K562 (cell line): Measurements from ENCODE around the gene CD96. TPM values are rescaled to one million over a fixed set of nuclear protein-coding genes. Genes with fewer than 3 reads are reported as not detected.

ENCODE experiments used
- ATAC-seq: fragments of 200-7000 bp; cut with Tn5 transposase; 3 replicates; pipeline ENCODE4 v1.9.1; 2020; ENCODE audit warnings: moderate library complexity
- BruUV-seq: library from RNA; stranded (reverse); fragments of 400-500 nt; replicated peaks from 2 replicates; lab custom pipeline; 2021; lab: Mats Ljungman, UMichigan
- CTCF ChIA-PET: fragments of 300-600 bp; formaldehyde crosslinking; extraction: SDS; loops from one replicate; lab custom pipeline; 2021; ENCODE audit warnings: low intra/inter-chr PET ratio; lab: Yijun Ruan, JAX
- POLR2A ChIA-PET: fragments of 300-600, 350-650 bp; sonication (Branson Sonifier 250); formaldehyde crosslinking; extraction: SDS; loops from one replicate; lab custom pipeline; 2021; ENCODE audit warnings: antibody characterized with exemption, inconsistent platforms; lab: Yijun Ruan, JAX
- DNase-seq, 4 experiments: peaks; one replicate each; pipeline versions ENCODE4 v3.0.0 to v3.0.0-alpha.2; 2011 to 2018; ENCODE audit warnings: low spot score in 3 of 4, mixed read lengths in 3 of 4; ENCODE audit errors: extremely low read depth in 1 of 4
- FAIRE-seq: peaks from 2 replicates; lab custom pipeline; 2011; peaks lifted over from hg19 to GRCh38; lab: Jason Lieb, UNC
- H2AFZ ChIP-seq: 2 replicates; pipeline ENCODE4 v1.6.0; 2011; ENCODE audit warnings: low read depth, low read length, control low read depth, inconsistent platforms
- H3K27ac ChIP-seq: fragments of 200-600 bp; 3 replicates; pipeline ENCODE4 v1.8.0; 2011; ENCODE audit warnings: low read depth, mild to moderate bottlenecking, control low read depth, inconsistent platforms, low read length, moderate library complexity, mixed read lengths; ENCODE audit errors: extremely low read depth
- H3K27me3 ChIP-seq, 2 experiments: fragments of 300-600 bp in 1 of 2; 2 replicates in 1 of 2; 3 replicates in 1 of 2; pipeline versions ENCODE4 v1.6.0 to v1.8.0; 2011; ENCODE audit warnings: inconsistent platforms in 2 of 2, low read length in 2 of 2, mild to moderate bottlenecking in 1 of 2, mixed read lengths in 1 of 2, moderate library complexity in 1 of 2; ENCODE audit not compliant: control insufficient read depth in 2 of 2, insufficient read depth in 2 of 2
- H3K36me3 ChIP-seq: fragments of 300-600 bp; 3 replicates; pipeline ENCODE4 v1.8.0; 2011; ENCODE audit warnings: mild to moderate bottlenecking, low read length, inconsistent platforms; ENCODE audit not compliant: control insufficient read depth, insufficient read depth
- H3K4me1 ChIP-seq, 2 experiments: fragments of 200-600 bp in 1 of 2; replicated peaks in 1 of 2; 2 replicates in 1 of 2; 3 replicates in 1 of 2; pipeline versions ENCODE4 v1.5.1 to v1.8.0; 2011; ENCODE audit warnings: inconsistent platforms in 2 of 2, low read length in 2 of 2, mild to moderate bottlenecking in 1 of 2, mixed read lengths in 1 of 2, moderate library complexity in 1 of 2; ENCODE audit not compliant: control insufficient read depth in 2 of 2, insufficient read depth in 2 of 2
- H3K4me2 ChIP-seq: 2 replicates; pipeline ENCODE4 v1.6.1; 2011; ENCODE audit warnings: low read length, control low read depth, inconsistent platforms, mixed read lengths; ENCODE audit not compliant: insufficient read depth
- H3K4me3 ChIP-seq: fragments of 200-600 bp; sonication (generic), shearing (Covaris generic); 2 replicates; pipeline ENCODE4 v1.5.1; 2016; ENCODE audit warnings: control low read depth, inconsistent platforms
- H3K79me2 ChIP-seq: fragments of 200-600 bp; 3 replicates; pipeline ENCODE4 v1.8.0; 2011; ENCODE audit warnings: low read length, inconsistent platforms; ENCODE audit not compliant: control insufficient read depth, insufficient read depth
- H3K9ac ChIP-seq, 2 experiments: 2 replicates each; pipeline versions ENCODE4 v1.6.0 to v1.6.1; 2011; ENCODE audit warnings: low read depth in 2 of 2, low read length in 2 of 2, control low read depth in 1 of 2, inconsistent platforms in 1 of 2, mild to moderate bottlenecking in 1 of 2, mixed read lengths in 1 of 2; ENCODE audit not compliant: insufficient read depth in 1 of 2
- H3K9me1 ChIP-seq: one replicate; pipeline ENCODE4 v1.6.0; 2011; ENCODE audit warnings: inconsistent platforms, mild to moderate bottlenecking, low read length, moderate library complexity; ENCODE audit not compliant: control insufficient read depth, insufficient read depth
- H3K9me3 ChIP-seq: replicated peaks from 2 replicates; pipeline ENCODE4 v1.5.1; 2011; ENCODE audit warnings: low read depth, low read length, inconsistent platforms; ENCODE audit not compliant: control insufficient read depth, insufficient read depth
- H4K20me1 ChIP-seq: replicated peaks from 2 replicates; pipeline ENCODE4 v1.6.1; 2011; ENCODE audit warnings: low read length, inconsistent platforms, mixed read lengths; ENCODE audit not compliant: control insufficient read depth, insufficient read depth
- BCOR ChIP-seq: fragments of 450-650 bp; IDR thresholded peaks from 2 replicates; pipeline ENCODE4 v1.6.1; 2016
- CBX2 ChIP-seq: fragments of 200-600 bp; sonication (generic); IDR thresholded peaks from one replicate; pipeline ENCODE4 v1.6.1; 2012; ENCODE audit warnings: mild to moderate bottlenecking, low read length, inconsistent platforms; ENCODE audit not compliant: insufficient read depth, poor library complexity, severe bottlenecking
- COPS2 ChIP-seq: fragments of 450-650 bp; conservative IDR thresholded peaks from 2 replicates; pipeline ENCODE4 v1.6.1; 2016; ENCODE audit warnings: mild to moderate bottlenecking, moderate library complexity
- DPF2 ChIP-seq: fragments of 450-650 bp; IDR thresholded peaks from 2 replicates; pipeline ENCODE4 v1.6.1; 2016
- ERF ChIP-seq: fragments of 450-650 bp; formaldehyde crosslinking; IDR thresholded peaks from 2 replicates; pipeline ENCODE4 v1.4.0; 2020; ENCODE audit warnings: mild to moderate bottlenecking, mixed read lengths
- KDM5B ChIP-seq: fragments of 200-600 bp; sonication (generic); IDR thresholded peaks from 2 replicates; pipeline ENCODE4 v1.6.1; 2012; ENCODE audit warnings: low read depth, mild to moderate bottlenecking, moderate library complexity, low read length, control low read depth, inconsistent platforms; ENCODE audit not compliant: insufficient replicate concordance
- SMAD2 ChIP-seq: fragments of 150-350 bp; IDR thresholded peaks from 2 replicates; pipeline ENCODE4 v1.6.1; 2014; ENCODE audit warnings: low read depth, mild to moderate bottlenecking, low read length
- SMARCA4 ChIP-seq: fragments of 450-650 bp; IDR thresholded peaks from 2 replicates; pipeline ENCODE4 v1.6.1; 2016
- ZBTB17 ChIP-seq: fragments of 450-650 bp; formaldehyde crosslinking; IDR thresholded peaks from 2 replicates; pipeline ENCODE4 v1.4.0; 2020; ENCODE audit warnings: mild to moderate bottlenecking
- ZNF3 ChIP-seq: fragments of 250-450 bp; sonication (Bioruptor Pico); IDR thresholded peaks from 2 replicates; pipeline ENCODE4 v1.5.0; 2021; ENCODE audit warnings: mild to moderate bottlenecking, moderate library complexity
- ZNF316 ChIP-seq: fragments of 450-650 bp; IDR thresholded peaks from 2 replicates; pipeline ENCODE4 v1.6.1; 2016
- ZNF583 ChIP-seq: fragments of 250-450 bp; sonication (Bioruptor Pico); IDR thresholded peaks from 2 replicates; pipeline ENCODE4 v1.4.0; 2020
- ZNF644 ChIP-seq: fragments of 200-800 bp; sonication (Bioruptor generic); IDR thresholded peaks from 2 replicates; pipeline ENCODE4 v1.6.1; 2016; ENCODE audit warnings: low read depth, missing genetic modification characterization, missing compliant biosample characterization
- ZZZ3 ChIP-seq: fragments of 450-650 bp; IDR thresholded peaks from 2 replicates; pipeline ENCODE4 v1.6.1; 2016; ENCODE audit warnings: antibody characterized with exemption, mild to moderate bottlenecking, moderate library complexity
- WGBS: fragments of 100-300 bp; shearing (Covaris generic); methylation state at CpG from one replicate; pipeline ENCODE4 v1.1.6; 2016; ENCODE audit warnings: low coverage, mixed read lengths; ENCODE audit not compliant: insufficient coverage; ENCODE audit errors: missing lambda C conversion rate; 5-methylcytosine and 5-hydroxymethylcytosine counted together
- in situ Hi-C: fragments of 300-500 bp; cut with MboI; formaldehyde crosslinking; loops from 4 replicates; pipeline ENCODE4 v1.15.0; 2018; ENCODE audit warnings: inconsistent platforms, mixed read lengths
- intact Hi-C: fragments of 100-400 bp; cut with micrococcal nuclease; formaldehyde crosslinking; loops from 2 replicates; pipeline ENCODE4 v1.14.2; 2022
- polyA plus RNA-seq, 8 experiments: library from polyadenylated mRNA; depleted of rRNA in 4 of 8; stranded (reverse) in 5 of 8; unstranded in 3 of 8; fragments of >200 nt; fragmentation: Nextera tagmentation in 2 of 8; fragmentation: Illumina TruSeq in 1 of 8; extraction: Ambion mirVana in 2 of 8; extraction: Trizol in 1 of 8; gene quantifications; 2 replicates each; pipeline versions ENCODE4 v1.2.1 to v1.2.3, GENCODE V29; 2011 to 2014; ENCODE audit warnings: inconsistent platforms in 1 of 8, missing spikeins in 1 of 8
- total RNA-seq, 7 experiments: library from RNA; depleted of rRNA in 6 of 7; stranded (reverse); fragments of >200 nt in 6 of 7; fragmentation: Illumina TruSeq in 2 of 7; extraction: Trizol in 2 of 7; gene quantifications; 2 replicates each; pipeline versions ENCODE4 v1.2.1 to v1.2.3, GENCODE V29; 2011 to 2021; ENCODE audit warnings: low replicate concordance in 1 of 7
- TF ChIP-seq, protein P1 (sequence below): sonication (generic); formaldehyde crosslinking; IDR thresholded peaks from 2 replicates; pipeline ENCODE4 v1.8.0; 2022; ENCODE audit warnings: mild to moderate bottlenecking, missing genetic modification reagents
- TF ChIP-seq, protein P2 (sequence below): fragments of 450-650 bp; IDR thresholded peaks from 2 replicates; pipeline ENCODE4 v1.6.1; 2016
- TF ChIP-seq, protein P3 (sequence below): sonication (generic); formaldehyde crosslinking; IDR thresholded peaks from 2 replicates; pipeline ENCODE4 v1.9.0; 2022; ENCODE audit warnings: mild to moderate bottlenecking, missing genetic modification reagents

The CD96 gene
- total and polyA plus RNA-seq, 9 of the 15 experiments (the other 6 are each of a cell fraction or from before 2014, with no cell fraction given), result 0.32 to 5.7 (median 1.2) TPM

DNA sequence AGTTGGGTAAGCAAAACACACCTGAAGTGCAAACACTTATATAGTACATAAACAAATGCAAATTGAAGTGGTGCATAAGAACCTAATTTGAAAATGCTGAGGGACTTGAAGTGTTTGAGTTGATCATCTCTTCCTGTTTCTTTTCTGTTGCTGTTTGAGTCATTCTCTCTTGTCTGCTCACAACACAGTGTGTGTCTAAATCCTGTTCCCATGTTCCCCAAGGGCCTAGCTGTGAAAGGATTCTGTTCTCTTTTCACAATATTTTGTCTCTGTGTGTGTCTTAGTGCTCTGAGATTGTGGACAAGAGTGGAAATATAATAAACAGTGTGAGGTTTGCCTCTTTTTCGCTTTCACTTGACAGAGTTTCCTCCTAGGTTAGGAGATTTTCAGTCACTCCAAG lies 6.1 kb downstream of the CD96 start:
- FAIRE-seq (no peak), DNase-seq (no peak), ATAC-seq (no peak)
- CTCF ChIA-PET, result no interaction called here
- WGBS, result 6% methylated on average over 1 of the region's 1 CpG
- POLR2A ChIA-PET, result no interaction called here
- no peaks in the 10 kb centered on the region for H3K36me3 ChIP-seq
- H3K9me1 ChIP-seq, result no peaks in the 10 kb centered on the region
- TF ChIP-seq ERF (CRISPR knock-in tag), result no peak
- no peak for TF ChIP-seq KDM5B
- TF ChIP-seq, protein P1, sequence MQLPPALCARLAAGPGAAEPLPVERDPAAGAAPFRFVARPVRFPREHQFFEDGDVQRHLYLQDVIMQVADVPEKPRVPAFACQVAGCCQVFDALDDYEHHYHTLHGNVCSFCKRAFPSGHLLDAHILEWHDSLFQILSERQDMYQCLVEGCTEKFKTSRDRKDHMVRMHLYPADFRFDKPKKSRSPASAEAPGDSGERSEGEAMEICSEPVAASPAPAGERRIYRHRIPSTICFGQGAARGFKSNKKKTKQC (CRISPR knock-in tag), result no peak
- TF ChIP-seq SMAD2, result no peak
- TF ChIP-seq COPS2, result no peak
- no peak for TF ChIP-seq ZNF3 (CRISPR knock-in tag)
- TF ChIP-seq, protein P2, sequence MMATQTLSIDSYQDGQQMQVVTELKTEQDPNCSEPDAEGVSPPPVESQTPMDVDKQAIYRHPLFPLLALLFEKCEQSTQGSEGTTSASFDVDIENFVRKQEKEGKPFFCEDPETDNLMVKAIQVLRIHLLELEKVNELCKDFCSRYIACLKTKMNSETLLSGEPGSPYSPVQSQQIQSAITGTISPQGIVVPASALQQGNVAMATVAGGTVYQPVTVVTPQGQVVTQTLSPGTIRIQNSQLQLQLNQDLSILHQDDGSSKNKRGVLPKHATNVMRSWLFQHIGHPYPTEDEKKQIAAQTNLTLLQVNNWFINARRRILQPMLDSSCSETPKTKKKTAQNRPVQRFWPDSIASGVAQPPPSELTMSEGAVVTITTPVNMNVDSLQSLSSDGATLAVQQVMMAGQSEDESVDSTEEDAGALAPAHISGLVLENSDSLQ, result no peak
- TF ChIP-seq ZNF583 (CRISPR knock-in tag), result no peak
- no peak for TF ChIP-seq ZNF644 (tag)
- no peak for TF ChIP-seq ZZZ3
- TF ChIP-seq ZBTB17 (CRISPR knock-in tag), result no peak
- no peak for TF ChIP-seq BCOR
- no peak for TF ChIP-seq CBX2
- TF ChIP-seq DPF2, result no peak
- no peak for TF ChIP-seq SMARCA4
- no peak for TF ChIP-seq ZNF316
- TF ChIP-seq, protein P3, sequence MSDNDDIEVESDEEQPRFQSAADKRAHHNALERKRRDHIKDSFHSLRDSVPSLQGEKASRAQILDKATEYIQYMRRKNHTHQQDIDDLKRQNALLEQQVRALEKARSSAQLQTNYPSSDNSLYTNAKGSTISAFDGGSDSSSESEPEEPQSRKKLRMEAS (CRISPR knock-in tag), result no peak
- H2AFZ ChIP-seq, result 0 out of 2 replicates have a peak overlapping the region, but pooled peaks have one; percentile 32
- H3K9me3 ChIP-seq, result no peaks in the 10 kb centered on the region
- H3K27me3 ChIP-seq, result no peaks in the 10 kb centered on the region
- in situ Hi-C loops, result no loop called here
- no TSS peak for BruUV-seq
- peak overlapping the region; percentile 28; the same call in 1 of the 3 replicates for H3K27ac ChIP-seq
- no peak overlapping the region for H3K9ac ChIP-seq
- H3K4me1 ChIP-seq, result no peaks in the 10 kb centered on the region
- no peak overlapping the region for H3K4me2 ChIP-seq
- intact Hi-C loops, result no loop called here
- H3K4me3 ChIP-seq, result no peak overlapping the region
- H3K79me2 ChIP-seq, result no peaks in the 10 kb centered on the region
- no peaks in the 10 kb centered on the region for H4K20me1 ChIP-seq
